GM18502 (cell line): ENCODE measurements around the gene PLB1.

ENCODE experiments used
- ATAC-seq: cut with Tn5 transposase; IDR thresholded peaks from one replicate; pipeline ENCODE4 v1.9.1; 2021; ENCODE audit warnings: mild to moderate bottlenecking; ENCODE audit not compliant: unreplicated experiment, poor library complexity

PLB1 gene

GRCh38 chr2:28495551-28496250 is at the start of gene PLB1:
TSS of gene PLB1 (plus strand) at chr2:28496060. CDS start at chr2:28496115, 55 bp downstream.
- ATAC-seq = no peak

- no peak for ATAC-seq
Observed at GRCh38 chr2:28446531-28446930, 49.3 kb upstream of the PLB1 start.

- ATAC-seq = no peak
Observed at GRCh38 chr2:28447086-28447485, 48.8 kb upstream of the PLB1 start.

- ATAC-seq = no peak
Observed at GRCh38 chr2:28447943-28448792, 47.7 kb upstream of the PLB1 start.

GRCh38 chr2:28448793-28449100 is 47.1 kb upstream of the PLB1 start:
- no peak for ATAC-seq

- ATAC-seq = no peak
Observed at GRCh38 chr2:28449126-28449487, 46.8 kb upstream of the PLB1 start.

- ATAC-seq = no peak
Observed at GRCh38 chr2:28449488-28450395, 46.1 kb upstream of the PLB1 start.

- ATAC-seq = no peak
Observed at GRCh38 chr2:28450901-28451565, 44.8 kb upstream of the PLB1 start.

GRCh38 chr2:28451793-28452533 is 43.9 kb upstream of the PLB1 start:
- ATAC-seq = no peak

GRCh38 chr2:28452534-28453081 is 43.3 kb upstream of the PLB1 start:
- ATAC-seq = no peak

- no peak for ATAC-seq
Observed at GRCh38 chr2:28453396-28453795, 42.5 kb upstream of the PLB1 start.

- no peak for ATAC-seq
Observed at GRCh38 chr2:28454016-28454930, 41.6 kb upstream of the PLB1 start.

- ATAC-seq = no peak
Observed at GRCh38 chr2:28457237-28457636, 38.6 kb upstream of the PLB1 start.

GRCh38 chr2:28461056-28461455 is 34.8 kb upstream of the PLB1 start:
- no peak for ATAC-seq

GRCh38 chr2:28462122-28462521 is 33.7 kb upstream of the PLB1 start:
- ATAC-seq = no peak

- no peak for ATAC-seq
Observed at GRCh38 chr2:28463211-28463816, 32.5 kb upstream of the PLB1 start.

- no peak for ATAC-seq
Observed at GRCh38 chr2:28463893-28464292, 32.0 kb upstream of the PLB1 start.
